ENCODE measurements around the gene SPATA24. TPM values are rescaled to one million over a fixed set of nuclear protein-coding genes. Genes with fewer than 3 reads are reported as not detected.

SPATA24 gene
- total RNA-seq, 1 experiment from 2014 or later = 4.6 TPM

DNA sequence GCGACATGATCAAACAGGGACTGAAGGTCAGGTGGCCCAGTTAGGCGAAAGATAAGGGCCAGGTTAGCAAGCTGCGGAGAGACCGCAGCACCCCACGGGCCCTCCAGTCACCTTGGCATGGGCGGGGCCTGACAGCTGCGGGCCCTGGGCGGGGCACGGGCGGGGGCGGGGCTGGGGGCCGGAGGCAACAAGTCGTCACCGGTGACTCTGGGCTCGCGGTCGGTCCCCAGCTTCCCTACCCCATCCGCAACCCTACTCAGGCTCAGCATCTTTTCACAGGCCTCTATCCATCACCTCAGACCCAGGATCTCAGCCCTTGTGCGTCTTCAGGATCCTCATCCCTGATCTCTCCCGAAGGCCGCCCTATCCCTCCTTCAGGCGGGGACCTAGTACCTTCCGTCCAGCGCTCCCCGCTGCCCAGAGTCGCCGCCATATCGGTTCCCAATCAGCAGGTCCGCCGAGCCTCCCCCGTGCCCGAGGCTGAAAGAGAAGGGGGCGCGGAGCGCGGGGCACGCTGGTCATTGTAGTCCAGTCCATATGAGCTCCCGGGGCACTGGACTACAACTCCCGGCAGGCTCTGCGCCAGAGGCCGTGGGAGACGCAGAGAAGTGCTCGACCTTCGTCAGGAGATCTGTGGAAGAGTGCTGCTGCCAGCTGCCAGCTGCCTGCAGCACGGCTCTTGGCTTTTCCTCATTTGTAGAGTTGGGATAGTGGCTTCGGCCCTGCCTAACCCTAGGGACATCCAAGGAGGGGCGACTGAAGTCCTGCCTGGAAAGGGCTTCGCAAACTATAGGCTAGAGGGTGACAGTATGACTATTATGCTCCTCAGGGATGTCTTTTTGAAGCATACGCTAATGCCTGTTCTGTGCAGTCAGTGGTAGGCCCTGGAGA lies 35.4 kb upstream of the SPATA24 start, which contains the start of gene DNAJC18:
Gene DNAJC18 (minus strand): TSS at position 513 of the 891 bp plus-strand sequence. CDS start 80 bp downstream, at position 433.
- peak within 1 kb of the TSS; percentile 100 for H2AFZ ChIP-seq (ENCODE audit: low read length)
- no peaks in the 10 kb centered on the region for H4K20me1 ChIP-seq (ENCODE audit: insufficient read depth, low read depth, low read length)
- peaks cover 16% of the 10 kb centered on the region for H3K4me1 ChIP-seq (ENCODE audit: low read length)
- DNase-seq = peak; percentile 94
- peak within 1 kb of the TSS; percentile 90 for H3K4me2 ChIP-seq (ENCODE audit: low read depth, low read length, poor library complexity, severe bottlenecking)
- no peaks in the 10 kb centered on the region for H3K9me3 ChIP-seq (ENCODE audit: low read length)
- no peaks in the 10 kb centered on the region for H3K9me2 ChIP-seq (replicated peaks; ENCODE audit: insufficient read depth, low read length)
- H3K36me3 ChIP-seq (ENCODE audit: insufficient read depth, low read length) = no peaks in the 10 kb centered on the region
- H3K27me3 ChIP-seq (ENCODE audit: low read length) = no peaks in the 10 kb centered on the region
- peak within 1 kb of the TSS; percentile 82 for H3K4me3 ChIP-seq (ENCODE audit: low read length)
- no peaks in the 10 kb centered on the region for H3K79me2 ChIP-seq (ENCODE audit: low read length)
- H3K27ac ChIP-seq (ENCODE audit: low read length) = peak within 1 kb of the TSS; percentile 47; the same call in 1 of the 2 replicates
- peak within 1 kb of the TSS; percentile 89 for H3K9ac ChIP-seq (ENCODE audit: low read length)

DNA sequence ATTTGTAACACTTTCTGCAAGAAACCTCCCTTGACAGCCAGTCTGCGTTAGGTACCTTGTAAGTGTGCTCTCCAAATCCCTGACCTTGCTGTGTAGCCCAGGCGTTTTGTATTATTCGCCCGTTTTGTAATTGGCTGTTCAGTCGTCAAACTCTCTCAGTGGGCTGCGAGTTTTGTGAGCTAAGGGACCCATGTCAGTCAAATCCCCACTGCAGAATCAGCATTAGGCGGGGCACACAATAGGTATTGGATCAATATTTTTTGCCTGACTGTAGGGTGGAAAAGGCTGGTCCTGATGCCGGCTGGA lies 34.8 kb upstream of the SPATA24 start:
- H3K9me2 ChIP-seq (replicated peaks; ENCODE audit: insufficient read depth, low read length) = no peaks in the 10 kb centered on the region
- H2AFZ ChIP-seq (ENCODE audit: low read length) = no peak overlapping the region
- peak overlapping the region; percentile 89 for H3K9ac ChIP-seq (ENCODE audit: low read length)
- no peaks in the 10 kb centered on the region for H3K79me2 ChIP-seq (ENCODE audit: low read length)
- no peaks in the 10 kb centered on the region for H3K36me3 ChIP-seq (ENCODE audit: insufficient read depth, low read length)
- H3K27ac ChIP-seq (ENCODE audit: low read length) = no peak overlapping the region
- H3K4me3 ChIP-seq (ENCODE audit: low read length) = peak overlapping the region; percentile 82
- H3K27me3 ChIP-seq (ENCODE audit: low read length) = no peaks in the 10 kb centered on the region
- H3K9me3 ChIP-seq (ENCODE audit: low read length) = no peaks in the 10 kb centered on the region
- H3K4me1 ChIP-seq (ENCODE audit: low read length) = peaks cover 12% of the 10 kb centered on the region
- no peak for DNase-seq
- no peaks in the 10 kb centered on the region for H4K20me1 ChIP-seq (ENCODE audit: insufficient read depth, low read depth, low read length)
- H3K4me2 ChIP-seq (ENCODE audit: low read depth, low read length, poor library complexity, severe bottlenecking) = peak overlapping the region; percentile 90

DNA sequence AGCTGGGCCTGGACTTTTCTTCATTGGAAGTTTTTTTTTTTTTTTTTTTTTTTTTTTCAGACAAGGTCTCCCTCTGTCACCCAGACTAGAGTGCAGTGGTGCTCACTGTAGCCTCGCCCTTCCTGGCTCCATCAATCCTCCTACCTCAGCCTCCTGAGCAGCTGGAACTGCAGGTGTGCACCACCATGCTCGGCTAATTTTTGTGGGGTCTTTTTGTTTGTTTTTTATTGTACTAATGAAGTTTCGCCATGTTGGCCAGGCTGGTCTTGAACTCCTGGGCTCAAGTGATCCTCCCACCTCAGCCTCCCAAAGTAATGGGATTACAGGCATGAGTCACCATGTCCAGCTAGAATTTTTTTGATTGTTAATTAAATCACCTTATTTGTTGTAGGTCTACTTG lies 31.8 kb upstream of the SPATA24 start:
- peaks cover 23% of the 10 kb centered on the region for H3K4me1 ChIP-seq (ENCODE audit: low read length)
- no peak overlapping the region for H3K27ac ChIP-seq (ENCODE audit: low read length)
- H3K4me3 ChIP-seq (ENCODE audit: low read length) = no peak overlapping the region
- H3K4me2 ChIP-seq (ENCODE audit: low read depth, low read length, poor library complexity, severe bottlenecking) = no peak overlapping the region
- no peaks in the 10 kb centered on the region for H3K27me3 ChIP-seq (ENCODE audit: low read length)
- H3K9me3 ChIP-seq (ENCODE audit: low read length) = no peaks in the 10 kb centered on the region
- H3K9ac ChIP-seq (ENCODE audit: low read length) = no peak overlapping the region
- H2AFZ ChIP-seq (ENCODE audit: low read length) = no peak overlapping the region
- no peaks in the 10 kb centered on the region for H3K9me2 ChIP-seq (replicated peaks; ENCODE audit: insufficient read depth, low read length)
- no peaks in the 10 kb centered on the region for H3K36me3 ChIP-seq (ENCODE audit: insufficient read depth, low read length)
- H3K79me2 ChIP-seq (ENCODE audit: low read length) = no peaks in the 10 kb centered on the region
- H4K20me1 ChIP-seq (ENCODE audit: insufficient read depth, low read depth, low read length) = no peaks in the 10 kb centered on the region
- no peak for DNase-seq

DNA sequence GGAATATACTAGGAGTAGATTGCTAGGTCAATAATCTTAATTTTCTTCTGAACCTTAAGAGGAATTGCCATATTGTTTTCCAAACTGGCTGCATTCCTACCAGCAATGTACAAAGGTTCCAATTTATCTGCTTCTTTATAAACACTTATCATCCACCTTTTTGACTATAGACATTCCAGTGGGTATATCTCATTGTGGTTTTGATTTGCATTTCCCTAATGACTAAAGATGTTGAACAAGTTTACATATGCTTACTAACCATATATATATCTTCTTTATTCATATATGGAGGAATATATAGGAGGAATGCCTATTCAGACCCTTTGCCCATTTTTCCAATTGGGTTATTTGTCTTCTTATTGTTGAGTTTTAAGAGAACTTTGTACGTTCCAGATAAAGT lies 27.8 kb upstream of the SPATA24 start:
- no peaks in the 10 kb centered on the region for H3K79me2 ChIP-seq (ENCODE audit: low read length)
- H3K27me3 ChIP-seq (ENCODE audit: low read length) = no peaks in the 10 kb centered on the region
- DNase-seq = no peak
- H3K9me3 ChIP-seq (ENCODE audit: low read length) = no peaks in the 10 kb centered on the region
- H3K9me2 ChIP-seq (replicated peaks; ENCODE audit: insufficient read depth, low read length) = no peaks in the 10 kb centered on the region
- no peaks in the 10 kb centered on the region for H3K36me3 ChIP-seq (ENCODE audit: insufficient read depth, low read length)
- H3K4me1 ChIP-seq (ENCODE audit: low read length) = peaks cover 12% of the 10 kb centered on the region
- no peaks in the 10 kb centered on the region for H4K20me1 ChIP-seq (ENCODE audit: insufficient read depth, low read depth, low read length)
- no peak overlapping the region for H3K4me3 ChIP-seq (ENCODE audit: low read length)
- peak overlapping the region; percentile 35 for H3K4me2 ChIP-seq (ENCODE audit: low read depth, low read length, poor library complexity, severe bottlenecking)
- H2AFZ ChIP-seq (ENCODE audit: low read length) = no peak overlapping the region
- no peak overlapping the region for H3K27ac ChIP-seq (ENCODE audit: low read length)
- no peak overlapping the region for H3K9ac ChIP-seq (ENCODE audit: low read length)

DNA sequence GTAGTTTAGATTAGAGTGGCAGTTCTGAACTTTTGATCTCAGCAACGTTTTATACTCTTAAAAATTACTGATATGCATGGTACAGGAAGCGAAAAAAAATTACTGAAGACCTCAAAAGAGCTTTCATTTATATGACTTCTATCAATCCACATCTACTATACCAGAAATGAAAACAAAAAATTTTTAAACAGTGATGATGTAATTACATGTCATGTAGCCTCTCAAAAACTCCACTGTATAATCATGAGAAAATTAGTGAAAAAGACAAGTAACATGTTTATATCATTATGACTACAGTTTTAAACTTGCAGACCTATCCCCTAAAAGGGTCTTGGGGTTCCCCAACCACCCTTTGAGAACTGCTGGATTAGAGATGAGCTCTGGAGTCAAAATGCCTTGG lies 26.1 kb upstream of the SPATA24 start:
- H3K9me3 ChIP-seq (ENCODE audit: low read length) = no peaks in the 10 kb centered on the region
- DNase-seq = no peak
- no peaks in the 10 kb centered on the region for H3K27me3 ChIP-seq (ENCODE audit: low read length)
- no peaks in the 10 kb centered on the region for H3K79me2 ChIP-seq (ENCODE audit: low read length)
- H3K4me1 ChIP-seq (ENCODE audit: low read length) = peaks cover 12% of the 10 kb centered on the region
- no peak overlapping the region for H3K9ac ChIP-seq (ENCODE audit: low read length)
- no peak overlapping the region for H3K4me2 ChIP-seq (ENCODE audit: low read depth, low read length, poor library complexity, severe bottlenecking)
- no peaks in the 10 kb centered on the region for H3K9me2 ChIP-seq (replicated peaks; ENCODE audit: insufficient read depth, low read length)
- H3K36me3 ChIP-seq (ENCODE audit: insufficient read depth, low read length) = no peaks in the 10 kb centered on the region
- no peak overlapping the region for H3K27ac ChIP-seq (ENCODE audit: low read length)
- no peak overlapping the region for H3K4me3 ChIP-seq (ENCODE audit: low read length)
- H4K20me1 ChIP-seq (ENCODE audit: insufficient read depth, low read depth, low read length) = no peaks in the 10 kb centered on the region
- H2AFZ ChIP-seq (ENCODE audit: low read length) = no peak overlapping the region

DNA sequence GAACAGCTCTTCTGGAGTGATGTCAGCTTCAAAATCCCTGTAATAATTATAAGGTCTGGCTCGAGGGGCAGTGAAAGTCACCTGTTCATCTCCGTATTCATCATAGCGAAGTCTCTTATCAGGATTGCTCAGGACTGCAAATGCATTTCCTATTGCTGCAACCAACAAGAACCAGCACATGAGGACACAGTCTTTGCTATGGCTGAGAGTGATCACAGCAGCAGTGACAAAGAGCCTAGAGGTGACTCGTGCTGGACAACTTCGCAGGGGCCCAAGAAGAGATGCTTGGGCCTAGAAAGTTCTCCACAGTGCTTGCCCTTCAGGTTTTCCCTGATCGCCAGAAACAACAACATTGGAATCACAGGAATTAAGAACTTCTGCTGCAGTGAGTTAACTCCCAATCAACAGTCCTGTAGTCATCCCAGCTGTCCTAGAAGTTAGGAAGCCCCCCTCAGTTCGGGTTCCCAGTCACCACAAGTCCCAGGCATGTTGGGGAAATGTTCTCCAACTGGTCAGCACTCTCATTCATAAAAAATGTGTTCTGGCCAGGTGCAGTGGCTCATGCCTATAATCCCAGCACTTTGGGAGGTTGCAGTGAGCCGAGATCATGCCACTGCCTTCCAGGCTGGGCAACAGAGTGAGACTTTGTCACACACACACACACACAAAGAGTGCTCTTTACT lies 22.5 kb upstream of the SPATA24 start:
- Histone ChIP-seq H3K27ac (ENCODE audit: low read length) (no peak overlapping the region), H3K36me3 (ENCODE audit: insufficient read depth, low read length) (no peaks in the 10 kb centered on the region), H2AFZ (ENCODE audit: low read length) (no peak overlapping the region), H3K4me1 (ENCODE audit: low read length) (peaks cover 5% of the 10 kb centered on the region), H4K20me1 (ENCODE audit: insufficient read depth, low read depth, low read length) (no peaks in the 10 kb centered on the region), H3K9ac (ENCODE audit: low read length) (no peak overlapping the region), H3K4me2 (ENCODE audit: low read depth, low read length, poor library complexity, severe bottlenecking) (no peak overlapping the region), H3K9me3 (ENCODE audit: low read length) (no peaks in the 10 kb centered on the region), H3K79me2 (ENCODE audit: low read length) (no peaks in the 10 kb centered on the region), H3K9me2 (replicated peaks; ENCODE audit: insufficient read depth, low read length) (no peaks in the 10 kb centered on the region), H3K4me3 (ENCODE audit: low read length) (no peak overlapping the region), H3K27me3 (ENCODE audit: low read length) (no peaks in the 10 kb centered on the region)
- no peak for DNase-seq

DNA sequence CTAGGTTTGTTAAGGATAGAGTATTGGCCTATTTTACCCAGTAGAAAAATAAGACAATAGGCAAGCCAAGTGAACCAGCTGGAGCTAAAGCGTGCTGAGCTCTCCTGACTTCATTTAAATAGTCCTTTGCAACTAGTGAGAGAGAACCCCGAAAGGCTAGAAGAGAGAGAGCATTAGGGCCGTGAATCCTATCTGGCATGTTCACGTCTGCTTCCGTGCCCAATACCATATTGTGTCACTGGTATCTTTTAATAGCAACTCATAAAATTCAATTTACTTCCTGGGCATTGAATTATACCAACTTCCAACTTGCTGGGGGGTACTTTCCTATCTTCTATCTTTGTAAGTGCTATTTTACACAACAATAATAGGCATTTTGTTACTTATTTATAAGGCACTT lies 21.6 kb upstream of the SPATA24 start:
- no peaks in the 10 kb centered on the region for H4K20me1 ChIP-seq (ENCODE audit: insufficient read depth, low read depth, low read length)
- no peaks in the 10 kb centered on the region for H3K9me3 ChIP-seq (ENCODE audit: low read length)
- no peaks in the 10 kb centered on the region for H3K9me2 ChIP-seq (replicated peaks; ENCODE audit: insufficient read depth, low read length)
- no peak overlapping the region for H2AFZ ChIP-seq (ENCODE audit: low read length)
- DNase-seq = no peak
- H3K36me3 ChIP-seq (ENCODE audit: insufficient read depth, low read length) = no peaks in the 10 kb centered on the region
- H3K27me3 ChIP-seq (ENCODE audit: low read length) = no peaks in the 10 kb centered on the region
- no peak overlapping the region for H3K9ac ChIP-seq (ENCODE audit: low read length)
- no peaks in the 10 kb centered on the region for H3K79me2 ChIP-seq (ENCODE audit: low read length)
- H3K27ac ChIP-seq (ENCODE audit: low read length) = no peak overlapping the region
- H3K4me3 ChIP-seq (ENCODE audit: low read length) = no peak overlapping the region
- no peak overlapping the region for H3K4me2 ChIP-seq (ENCODE audit: low read depth, low read length, poor library complexity, severe bottlenecking)
- H3K4me1 ChIP-seq (ENCODE audit: low read length) = no peaks in the 10 kb centered on the region

DNA sequence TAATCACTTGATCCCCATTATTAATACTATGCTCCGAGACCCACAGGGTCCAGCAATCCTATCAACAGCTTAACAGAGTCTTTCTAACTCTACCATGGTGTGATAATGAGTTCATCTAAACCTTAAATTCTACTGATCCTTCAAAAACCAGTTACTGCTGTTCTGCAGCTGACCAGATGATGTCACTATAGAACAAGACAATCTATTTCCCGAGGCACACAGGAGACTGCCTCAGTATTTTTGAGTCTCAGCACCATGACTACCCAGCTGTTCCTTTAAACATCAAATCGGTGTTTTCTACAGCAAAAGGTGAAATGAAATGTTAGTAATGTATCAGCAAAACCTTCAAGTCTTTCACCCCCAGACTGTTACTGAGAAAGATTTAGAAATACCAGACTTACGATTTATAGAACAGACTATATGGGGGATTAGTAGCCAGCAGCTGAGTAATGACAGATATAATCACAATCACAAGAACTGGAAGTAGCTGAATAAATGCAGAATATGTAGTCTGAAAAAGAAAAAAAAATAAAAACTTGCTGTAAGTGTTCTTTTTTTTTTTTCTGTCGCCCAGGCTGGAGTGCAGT lies 18.5 kb upstream of the SPATA24 start:
- Histone ChIP-seq H2AFZ (ENCODE audit: low read length) (no peak overlapping the region), H3K27me3 (ENCODE audit: low read length) (no peaks in the 10 kb centered on the region), H3K27ac (ENCODE audit: low read length) (no peak overlapping the region), H3K4me1 (ENCODE audit: low read length) (no peaks in the 10 kb centered on the region), H3K9ac (ENCODE audit: low read length) (no peak overlapping the region), H3K4me2 (ENCODE audit: low read depth, low read length, poor library complexity, severe bottlenecking) (no peak overlapping the region), H4K20me1 (ENCODE audit: insufficient read depth, low read depth, low read length) (no peaks in the 10 kb centered on the region), H3K9me2 (replicated peaks; ENCODE audit: insufficient read depth, low read length) (no peaks in the 10 kb centered on the region), H3K9me3 (ENCODE audit: low read length) (no peaks in the 10 kb centered on the region), H3K4me3 (ENCODE audit: low read length) (no peak overlapping the region), H3K79me2 (ENCODE audit: low read length) (no peaks in the 10 kb centered on the region), H3K36me3 (ENCODE audit: insufficient read depth, low read length) (no peaks in the 10 kb centered on the region)
- peak; percentile 90 for DNase-seq

All from Karpas-422 (cell line).